Activated CD4-positive, alpha-beta T cell treated with anti-CD3 and anti-CD28 coated beads for 24 hours (primary cell): ENCODE measurements around the gene PSEN1.

Experiments used
- DNase-seq, 2 donors: peaks; one replicate each; pipeline ENCODE4 v3.0.0-alpha.2; 2020; ENCODE audit warnings: low read depth in 2 of 2

The PSEN1 gene

DNA sequence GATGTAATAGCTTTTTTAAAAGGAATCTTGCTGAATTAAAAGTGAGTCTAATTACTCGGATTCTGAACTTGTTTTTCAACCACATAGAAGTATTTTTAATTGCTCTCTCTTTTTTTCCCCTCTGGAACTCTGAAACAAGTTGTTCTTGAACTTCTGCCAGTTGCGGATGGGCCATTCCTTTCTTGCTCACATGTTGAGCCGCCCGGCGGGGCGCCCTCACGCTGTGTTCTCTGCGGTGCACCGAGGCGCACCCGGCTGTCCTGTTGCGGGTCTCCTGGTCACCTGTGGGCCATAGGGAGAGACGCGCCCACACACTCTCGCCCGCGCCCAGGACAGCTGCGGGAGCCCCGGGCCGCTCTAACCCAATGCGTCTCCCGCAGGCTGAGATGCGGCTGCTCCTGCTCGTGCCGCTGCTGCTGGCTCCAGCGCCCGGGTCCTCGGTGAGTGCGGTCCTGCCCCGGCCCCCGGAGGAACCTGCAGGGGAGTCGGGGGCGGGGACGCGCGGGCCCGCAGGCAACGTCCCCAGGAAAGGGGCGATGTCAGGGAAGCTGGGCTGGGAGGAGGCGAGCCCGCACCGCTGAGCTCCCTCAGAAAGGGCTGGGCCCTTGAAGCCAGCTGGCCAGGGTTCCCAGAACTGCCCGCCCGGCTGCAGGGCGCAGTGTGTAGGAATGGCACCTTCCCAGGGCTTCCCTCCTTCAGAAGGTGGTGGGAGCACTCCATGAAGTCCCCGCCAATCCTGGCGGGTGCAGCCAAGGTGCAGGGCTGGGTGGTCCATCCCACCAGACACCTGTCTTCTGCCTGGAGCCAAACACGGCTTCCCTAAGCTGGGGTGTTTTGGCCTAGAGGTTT is 103.3 kb downstream of the PSEN1 start:
- no peak for DNase-seq

DNA sequence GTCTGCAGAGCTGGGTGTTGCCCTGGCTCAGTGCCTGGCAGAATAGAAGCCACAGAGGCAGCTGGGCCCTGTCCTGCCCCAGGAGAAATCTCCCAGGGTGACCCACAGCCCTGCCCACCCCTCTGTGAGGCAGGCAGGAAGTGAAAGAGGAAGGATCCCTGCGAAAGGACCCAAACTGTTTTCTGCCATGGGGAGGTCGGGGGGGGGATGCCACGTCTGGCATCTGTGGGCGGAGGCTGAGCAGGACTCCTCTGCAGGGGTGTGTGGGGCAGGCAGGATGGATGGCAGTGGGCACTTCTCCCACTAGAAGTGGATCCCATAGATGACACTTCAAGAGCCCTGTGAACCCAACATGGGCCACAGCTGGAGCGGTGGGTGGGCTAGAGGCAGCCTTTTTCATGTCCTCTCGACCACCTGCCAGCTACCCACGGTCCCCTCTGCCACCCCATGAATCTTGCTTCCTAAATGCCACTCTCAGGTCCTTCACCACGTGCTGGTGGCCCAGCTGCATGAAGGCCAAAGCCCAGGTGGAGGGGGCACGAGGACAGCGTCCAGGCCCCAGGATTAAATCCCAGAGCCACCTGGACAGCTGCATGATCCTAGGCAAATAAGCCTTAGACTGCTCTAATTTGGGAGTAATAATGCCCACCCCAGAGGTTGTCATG is 104.6 kb downstream of the PSEN1 start:
- DNase-seq: no peak

DNA sequence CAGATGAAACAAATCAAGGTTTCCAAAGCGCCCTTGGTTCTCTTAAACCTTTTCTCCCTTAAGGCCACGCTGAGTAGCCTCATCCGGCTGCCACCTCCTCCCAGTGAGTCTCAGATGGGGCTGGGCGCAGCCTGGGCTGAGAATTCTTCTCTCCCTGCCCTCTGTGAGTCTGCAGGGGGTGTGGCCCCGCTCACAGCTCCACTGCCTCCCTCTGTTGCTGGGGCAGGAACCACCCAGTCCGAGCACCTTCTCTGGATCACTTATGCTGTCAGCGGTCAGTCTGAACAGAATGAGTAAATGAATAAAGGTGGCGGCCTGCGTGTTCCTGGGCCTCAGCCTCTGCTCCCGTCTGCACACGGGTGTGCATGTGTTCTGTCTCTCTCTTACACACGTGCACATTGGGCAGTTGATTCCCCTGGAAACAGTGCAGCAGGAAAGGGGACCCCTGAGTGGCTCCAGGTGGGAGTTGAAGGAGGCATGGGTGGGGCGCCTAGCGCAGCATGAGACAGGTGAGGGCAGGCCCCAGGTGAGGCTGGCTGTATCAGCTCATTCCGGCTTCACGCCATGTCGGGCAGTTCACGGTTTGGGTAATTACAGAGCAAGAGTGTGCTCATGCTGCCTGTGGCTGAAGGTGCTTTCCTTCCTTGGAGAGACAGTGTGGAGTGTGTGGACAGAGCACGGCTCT is 105.3 kb downstream of the PSEN1 start:
- DNase-seq: no peak

DNA sequence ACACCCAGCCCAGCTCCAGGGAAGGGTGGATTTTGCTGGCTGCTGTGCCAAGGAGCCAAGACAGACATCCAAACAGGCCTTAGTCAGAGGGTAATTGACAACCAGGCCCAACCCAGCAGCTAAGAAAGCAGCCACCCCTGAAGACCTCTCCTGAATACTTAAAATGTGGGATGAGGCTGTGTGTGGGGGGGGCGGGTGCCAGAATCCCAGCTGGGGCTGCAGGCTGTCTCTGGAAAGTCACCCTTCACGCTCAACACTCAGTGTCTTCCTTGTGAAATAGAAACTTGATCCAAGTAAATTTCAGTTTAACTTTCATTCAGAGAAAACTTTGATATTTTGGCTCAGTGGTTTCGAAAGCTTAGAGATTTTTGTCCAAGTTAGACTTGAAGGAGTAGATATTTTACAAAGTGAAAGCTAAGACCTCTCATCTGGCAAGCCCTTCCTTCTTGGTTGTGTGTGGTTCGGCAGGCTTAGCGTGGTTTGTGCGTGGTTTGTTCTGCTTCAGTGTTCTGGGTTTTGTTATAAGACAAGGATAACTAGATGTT is 106.1 kb downstream of the PSEN1 start:
- DNase-seq: no peak

DNA sequence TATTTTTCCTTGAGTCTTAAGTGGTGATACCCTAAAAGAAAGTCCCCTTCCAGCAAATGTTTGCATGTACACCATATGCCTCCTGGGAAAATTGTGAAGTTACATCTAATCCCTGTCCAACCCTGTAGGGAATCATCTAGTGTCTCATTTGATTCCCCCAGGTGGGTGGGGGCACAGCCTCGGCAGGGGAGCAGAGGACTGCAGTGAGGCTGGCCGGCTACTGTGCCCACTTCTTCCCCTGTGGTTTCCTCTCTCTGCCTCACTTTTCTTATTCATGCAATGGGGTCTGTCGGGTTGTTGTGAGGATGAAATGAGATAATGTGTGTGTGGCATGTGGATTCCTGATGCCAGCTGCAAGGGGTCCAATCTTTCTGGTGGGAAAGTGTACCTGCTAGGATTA is 107.0 kb downstream of the PSEN1 start:
- no peak for DNase-seq

DNA sequence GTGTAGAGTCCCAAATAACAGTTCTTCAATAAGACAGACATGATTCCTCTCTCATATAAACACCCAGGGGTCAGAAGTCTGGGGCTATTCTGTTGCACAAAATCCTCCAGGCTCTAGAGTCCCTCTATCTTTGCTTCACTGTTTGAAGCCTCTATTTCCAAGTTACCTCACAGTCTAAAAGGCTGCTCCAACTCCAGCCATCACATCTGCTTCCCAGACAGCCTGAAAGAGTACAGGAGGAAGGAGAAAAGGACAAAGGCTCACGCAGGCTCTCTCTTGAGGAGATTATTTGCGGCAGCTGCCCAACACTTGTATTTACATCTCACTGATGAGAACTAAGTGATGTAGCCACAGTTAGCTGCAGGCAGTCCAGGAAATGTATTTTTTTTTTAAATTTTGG is 107.4 kb downstream of the PSEN1 start:
- no peak for DNase-seq

DNA sequence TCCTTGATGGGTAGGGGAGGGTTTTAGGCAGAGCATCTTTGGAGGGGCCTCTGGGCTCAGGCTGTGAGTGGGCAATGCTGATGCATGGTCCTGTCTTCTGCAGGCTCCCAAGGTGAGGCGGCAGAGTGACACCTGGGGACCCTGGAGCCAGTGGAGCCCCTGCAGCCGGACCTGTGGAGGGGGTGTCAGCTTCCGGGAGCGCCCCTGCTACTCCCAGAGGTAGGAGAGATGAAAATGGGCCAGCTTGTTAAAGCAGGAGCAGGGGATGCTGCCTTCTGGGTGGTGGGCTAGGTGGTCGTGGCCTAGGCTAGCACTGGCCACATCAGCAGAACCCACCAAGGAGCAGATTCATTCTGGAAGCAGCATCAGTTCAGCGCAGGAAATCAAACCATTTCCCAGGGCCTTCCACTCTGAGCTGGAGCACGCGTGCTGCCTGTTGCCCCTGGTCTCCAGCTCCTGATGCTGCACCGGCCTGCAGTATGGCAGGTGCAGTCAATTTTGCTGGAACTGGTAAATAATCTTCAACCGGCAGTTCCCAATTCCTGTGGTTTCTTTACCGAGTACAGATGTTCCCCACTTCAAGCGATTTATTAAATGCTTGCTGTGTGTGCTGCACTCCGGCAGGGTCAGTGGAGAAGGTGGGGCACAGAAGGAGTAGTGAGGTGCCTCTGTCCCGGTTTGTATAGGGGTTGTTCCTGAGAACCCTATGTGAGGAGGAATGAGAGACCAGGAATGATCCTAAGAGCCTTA is 108.4 kb downstream of the PSEN1 start:
- DNase-seq: no peak

DNA sequence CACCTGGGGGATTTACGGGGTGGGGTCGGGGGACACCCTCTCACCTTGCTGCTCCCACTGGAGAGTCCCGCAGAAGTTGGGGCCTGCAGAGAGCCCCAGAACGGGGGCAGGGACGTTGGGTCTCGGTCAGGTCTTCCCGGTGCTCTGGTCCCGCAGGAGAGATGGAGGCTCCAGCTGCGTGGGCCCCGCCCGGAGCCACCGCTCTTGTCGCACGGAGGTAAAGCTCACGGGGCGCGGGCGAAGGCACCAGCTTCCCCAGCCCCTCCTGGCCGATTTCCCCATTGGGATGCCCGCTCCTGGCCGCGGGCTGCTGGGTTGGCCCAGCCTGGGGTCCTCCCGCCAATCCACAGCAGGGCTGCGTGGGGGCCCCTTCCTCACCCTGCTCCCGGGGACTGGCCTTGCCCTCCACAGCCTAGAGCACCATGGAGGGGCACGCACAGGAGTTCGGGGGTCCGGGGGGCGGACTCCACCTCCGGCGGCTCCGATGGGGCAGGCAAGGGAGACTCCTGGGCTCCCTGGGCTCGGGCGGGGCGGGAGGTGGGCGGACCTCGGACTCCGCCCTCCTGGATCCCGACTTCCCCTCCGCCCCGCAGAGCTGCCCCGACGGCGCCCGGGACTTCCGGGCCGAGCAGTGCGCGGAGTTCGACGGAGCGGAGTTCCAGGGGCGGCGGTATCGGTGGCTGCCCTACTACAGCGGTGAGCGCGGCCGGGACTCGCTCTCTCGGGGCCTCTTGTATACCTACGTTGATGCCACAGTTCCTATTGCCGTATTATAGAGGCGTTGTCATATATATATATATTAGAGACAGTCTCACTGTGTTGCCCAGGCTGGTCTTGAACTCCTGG is 109.4 kb downstream of the PSEN1 start:
- DNase-seq: peak; percentile 7 to 25

DNA sequence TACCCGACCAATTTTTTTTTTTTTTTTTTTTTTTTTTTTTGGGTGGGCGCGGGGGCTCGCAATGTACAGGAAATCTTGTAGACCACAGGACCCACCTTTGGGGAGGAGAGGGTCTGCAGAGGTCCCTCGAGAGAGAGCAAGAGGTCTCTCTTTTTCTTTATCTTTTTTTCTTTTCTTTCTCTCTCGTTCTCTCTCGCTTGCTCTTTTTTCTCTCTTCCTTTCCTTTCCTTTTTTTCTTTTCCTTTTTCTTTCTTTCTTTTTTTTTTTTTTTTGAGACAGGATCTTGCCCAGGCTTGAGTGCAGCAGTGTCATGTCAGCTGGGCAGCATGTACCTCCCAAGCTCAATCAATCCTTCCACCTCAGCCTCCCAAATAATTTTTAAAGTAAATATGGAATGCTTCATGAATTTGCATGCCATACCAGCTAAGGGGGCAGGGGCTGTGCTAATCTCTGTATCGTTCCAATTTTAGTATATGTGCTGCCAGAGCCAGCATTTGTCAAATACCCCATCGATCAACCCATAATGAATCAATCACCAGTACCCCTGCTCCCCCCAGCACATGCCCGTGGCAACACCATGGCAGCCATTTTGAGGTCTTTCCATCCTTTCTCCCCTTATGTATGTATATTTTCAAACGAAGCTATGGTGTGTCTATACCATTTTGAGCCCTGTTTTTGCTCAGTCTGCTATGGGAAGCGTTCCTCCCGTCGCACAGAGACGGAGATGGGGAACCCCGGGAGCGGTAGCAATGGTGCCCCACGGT is 110.3 kb downstream of the PSEN1 start:
- no peak for DNase-seq

DNA sequence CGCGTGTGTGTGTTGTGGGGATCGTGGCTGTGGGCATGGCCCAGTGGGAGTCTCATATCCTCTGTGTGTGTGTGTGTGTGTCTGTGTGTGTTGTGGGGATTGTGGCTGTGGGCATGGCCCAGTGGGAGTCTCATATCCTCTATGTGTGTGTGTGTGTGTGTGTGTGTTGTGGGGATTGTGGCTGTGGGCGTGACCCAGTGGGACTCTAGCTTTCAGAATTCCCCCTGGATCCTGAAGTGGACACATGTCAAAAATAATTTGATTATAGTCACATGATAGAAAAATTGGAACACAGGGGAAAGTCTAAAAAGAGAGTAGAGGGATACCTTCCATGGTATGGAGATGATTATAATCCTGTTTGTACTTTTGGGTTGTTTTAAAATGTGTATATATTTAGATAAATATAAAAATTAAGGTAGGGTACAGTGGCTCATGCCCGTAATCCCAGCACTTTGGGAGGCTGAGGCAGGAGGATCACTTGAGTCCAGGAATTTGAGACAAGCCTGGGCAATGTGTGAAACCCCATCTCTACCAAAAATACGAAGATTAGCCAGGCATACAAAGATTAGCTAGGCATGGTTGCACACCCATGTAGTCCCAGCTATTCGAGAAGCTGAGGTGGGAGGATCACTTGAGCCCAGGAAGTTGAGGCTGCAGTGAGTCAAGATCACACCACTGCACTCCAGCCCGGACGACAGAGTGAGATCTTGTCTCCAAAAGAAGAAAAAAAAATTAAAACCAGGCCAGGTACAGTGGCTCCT is 112.0 kb downstream of the PSEN1 start:
- DNase-seq: no peak

DNA sequence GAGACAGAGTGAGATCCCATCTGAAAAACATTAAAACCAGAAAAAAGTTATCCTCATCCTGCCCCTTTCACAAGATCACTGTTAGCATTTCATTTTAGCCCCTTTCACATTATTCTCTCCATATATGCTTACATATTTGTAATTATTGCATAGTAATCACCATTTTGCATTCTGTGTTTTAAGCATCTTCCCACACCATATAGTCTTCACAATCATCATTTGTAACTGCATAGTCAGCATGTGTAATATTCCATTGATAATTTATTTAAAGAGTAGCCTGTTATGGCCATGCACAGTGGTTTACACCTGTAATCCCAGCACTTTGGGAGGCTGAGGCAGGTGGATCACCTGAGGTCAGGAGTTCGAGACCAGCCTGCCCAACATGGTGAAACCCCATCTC is 112.8 kb downstream of the PSEN1 start:
- no peak for DNase-seq

DNA sequence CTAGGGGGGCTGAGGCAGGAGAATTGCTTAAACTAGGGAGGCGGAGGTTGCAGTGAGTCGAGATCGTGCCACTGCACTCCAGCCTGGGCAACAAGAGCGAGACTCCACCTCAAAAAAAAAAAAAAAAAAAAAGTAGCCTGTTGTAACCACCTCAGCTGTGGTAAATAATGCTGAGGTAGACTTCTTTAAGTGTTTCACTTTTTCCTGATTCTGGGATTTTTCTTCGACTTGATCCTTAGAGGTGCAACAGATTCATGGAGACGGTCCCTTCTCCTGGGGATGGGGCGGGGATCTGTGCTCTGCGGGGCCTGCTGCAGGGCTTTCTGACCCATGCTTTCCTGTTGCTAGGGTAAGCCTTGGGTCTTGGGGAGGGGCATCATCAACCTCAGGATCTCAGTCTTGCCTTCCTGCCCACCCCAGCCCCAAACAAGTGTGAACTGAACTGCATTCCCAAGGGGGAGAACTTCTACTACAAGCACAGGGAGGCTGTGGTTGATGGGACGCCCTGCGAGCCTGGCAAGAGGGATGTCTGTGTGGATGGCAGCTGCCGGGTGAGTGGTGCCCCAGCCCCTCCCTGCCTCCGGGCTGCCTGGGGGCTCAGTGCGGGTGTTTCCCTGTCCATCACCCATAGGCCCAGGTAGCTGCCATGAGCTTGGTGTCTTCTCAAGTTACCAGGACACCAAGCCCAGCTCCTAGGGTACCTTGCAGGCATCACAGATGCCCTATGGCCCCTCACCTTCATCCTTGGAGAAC is 113.4 kb downstream of the PSEN1 start:
- no peak for DNase-seq

DNA sequence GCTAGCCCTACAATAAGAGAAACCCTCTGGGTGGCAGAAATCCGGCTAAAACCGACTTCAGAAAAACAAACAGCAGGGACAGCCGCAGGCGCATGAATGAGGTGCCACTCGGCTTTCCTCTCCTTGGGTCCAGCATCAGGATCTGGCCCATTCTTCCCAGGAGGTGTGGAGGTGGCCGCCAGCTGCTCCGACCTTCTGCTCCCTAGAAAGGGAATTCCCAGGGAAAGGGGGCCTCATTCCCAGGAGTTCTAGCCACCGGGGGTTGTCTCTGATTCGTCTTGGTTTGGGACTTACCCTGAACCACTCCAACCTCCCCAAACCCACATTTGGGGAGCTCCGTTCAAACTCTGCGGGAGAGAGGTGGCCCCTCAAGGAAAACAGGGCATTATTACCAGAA is 114.0 kb downstream of the PSEN1 start:
- no peak for DNase-seq

DNA sequence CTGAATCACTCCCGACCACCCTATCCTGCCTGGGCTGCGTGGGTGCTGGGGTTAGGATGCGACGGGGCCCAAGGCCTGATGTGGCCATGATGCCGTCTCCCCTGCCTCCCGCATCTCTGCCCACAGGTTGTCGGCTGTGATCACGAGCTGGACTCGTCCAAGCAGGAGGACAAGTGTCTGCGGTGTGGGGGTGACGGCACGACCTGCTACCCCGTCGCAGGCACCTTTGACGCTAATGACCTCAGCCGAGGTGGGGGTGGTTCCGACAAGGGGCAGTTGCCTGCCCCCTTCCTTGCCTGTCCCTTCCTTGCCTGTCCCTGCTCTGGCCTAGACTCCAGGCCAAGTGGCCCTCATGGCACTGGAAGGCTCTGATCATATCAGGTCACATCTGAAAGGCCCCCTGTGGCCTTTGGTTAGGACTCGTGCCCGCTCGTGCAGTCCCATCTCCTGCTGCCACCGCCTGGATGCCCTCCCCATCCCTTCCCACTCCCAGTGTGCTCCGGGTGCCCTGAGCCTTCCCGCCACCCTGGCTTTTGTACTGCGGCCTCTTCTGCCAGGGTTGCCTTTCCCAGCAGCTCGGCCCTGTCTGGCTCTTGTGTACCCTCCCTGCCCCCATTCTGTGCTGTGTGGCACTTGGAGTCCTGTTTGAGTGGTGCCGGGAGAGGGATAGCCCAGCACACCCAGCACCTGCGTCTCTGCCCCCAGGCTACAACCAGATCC is 114.6 kb downstream of the PSEN1 start:
- no peak for DNase-seq

DNA sequence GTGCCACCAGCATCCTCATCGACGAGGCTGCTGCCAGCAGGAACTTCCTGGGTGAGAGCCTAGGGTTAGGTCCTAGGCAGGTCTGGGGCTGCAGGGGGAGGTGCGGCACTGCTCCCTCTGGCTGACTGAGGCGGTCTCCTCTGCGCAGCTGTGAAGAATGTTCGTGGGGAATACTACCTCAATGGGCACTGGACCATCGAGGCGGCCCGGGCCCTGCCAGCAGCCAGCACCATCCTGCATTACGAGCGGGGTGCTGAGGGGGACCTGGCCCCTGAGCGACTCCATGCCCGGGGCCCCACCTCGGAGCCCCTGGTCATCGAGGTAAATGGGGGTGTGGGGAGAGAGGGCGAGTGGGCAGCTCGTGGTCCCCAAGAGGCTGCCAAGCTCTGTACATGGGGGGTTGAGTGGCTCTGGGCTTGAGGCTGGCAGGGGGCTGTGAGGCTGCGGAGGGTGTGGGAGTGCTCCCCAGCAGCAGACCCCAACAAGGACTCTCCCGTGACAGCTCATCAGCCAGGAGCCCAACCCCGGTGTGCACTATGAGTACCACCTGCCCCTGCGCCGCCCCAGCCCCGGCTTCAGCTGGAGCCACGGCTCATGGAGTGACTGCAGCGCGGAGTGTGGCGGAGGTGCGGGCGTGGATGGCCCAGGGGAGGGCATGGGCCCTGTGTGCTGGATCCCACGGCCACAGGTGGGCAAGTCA is 115.4 kb downstream of the PSEN1 start:
- DNase-seq: no peak

DNA sequence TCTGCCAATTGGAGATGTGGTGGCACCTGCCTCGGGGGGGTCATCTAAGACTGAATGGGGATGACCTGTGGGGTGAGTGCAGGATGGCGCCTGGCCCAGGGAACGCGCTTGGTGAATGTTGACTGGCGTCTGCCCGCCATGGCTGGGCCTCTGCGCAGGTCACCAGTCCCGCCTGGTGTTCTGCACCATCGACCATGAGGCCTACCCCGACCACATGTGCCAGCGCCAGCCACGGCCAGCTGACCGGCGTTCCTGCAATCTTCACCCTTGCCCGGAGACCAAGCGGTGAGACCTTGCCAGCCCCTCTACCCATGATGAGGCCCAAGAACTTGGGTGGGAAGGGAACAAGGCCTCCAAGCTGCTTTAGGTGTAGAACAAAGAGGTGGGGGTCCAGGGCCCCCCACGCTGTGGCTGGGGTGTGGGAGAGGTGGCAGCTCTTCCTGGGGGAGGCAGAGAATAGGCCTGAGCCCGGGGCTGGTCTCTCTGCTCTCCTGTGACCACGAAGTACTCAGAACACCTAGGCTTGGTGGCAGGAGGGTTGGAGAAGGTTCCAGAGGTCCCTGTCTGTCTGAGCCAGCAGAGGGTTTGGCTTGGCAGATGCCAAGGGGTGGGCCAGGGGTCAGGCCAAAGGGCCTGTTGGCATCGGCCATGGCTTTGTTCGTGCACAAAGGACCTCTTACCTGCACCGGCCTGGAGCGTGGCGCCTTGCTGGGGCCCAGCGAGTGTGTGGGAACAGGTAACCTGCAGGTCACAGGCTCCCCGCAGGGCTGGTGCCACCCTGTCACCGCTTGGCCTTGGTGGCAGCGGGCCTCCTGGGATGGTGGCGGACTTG is 116.4 kb downstream of the PSEN1 start:
- no peak for DNase-seq

DNA sequence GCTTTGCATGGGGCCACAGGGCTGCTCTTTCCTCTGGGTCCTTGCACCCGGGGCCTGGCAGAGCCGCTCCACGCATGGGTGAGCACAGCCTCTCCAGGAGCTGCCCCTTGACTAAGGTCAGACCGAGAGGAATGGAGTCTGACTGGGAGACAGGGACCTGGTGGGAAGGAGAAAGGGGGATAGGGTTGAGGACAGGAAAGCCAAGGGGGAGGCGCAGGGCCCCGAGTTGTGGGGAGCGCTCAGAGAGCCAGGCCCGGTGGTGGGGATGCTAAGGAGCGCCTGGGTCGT is 117.0 kb downstream of the PSEN1 start:
- no peak for DNase-seq
